Activated naive CD8-positive, alpha-beta T cell treated with anti-CD3 and anti-CD28 coated beads, Interleukin-2, amount 50 U/mL, for 24 hours (primary cell): Measurements from ENCODE around the gene SYNJ1.
A peak's percentile ranks its signal among the peaks of the same experiment; 100 is the strongest.
"Not testable (repeated sequence)": the region's sequence is repeated elsewhere in the genome, so short reads cannot be mapped to it uniquely, and the experiment has no call there.

Experiments used
- ATAC-seq: fragments of 150-1000 bp; cut with Tn5 transposase; one replicate; pipeline ENCODE4 v1.10.0; 2021
- DNase-seq: peaks from one replicate; pipeline ENCODE4 v3.0.0; 2021
- H3K27ac Mint-ChIP-seq: one replicate; pipeline ENCODE4 v1.8.0; 2021; ENCODE audit warnings: mild to moderate bottlenecking, mixed read lengths
- H3K27me3 Mint-ChIP-seq: one replicate; pipeline ENCODE4 v1.8.0; 2021; ENCODE audit warnings: mixed read lengths
- H3K36me3 Mint-ChIP-seq: one replicate; pipeline ENCODE4 v1.8.0; 2021; ENCODE audit warnings: low read depth, mixed read lengths
- H3K4me1 Mint-ChIP-seq: one replicate; pipeline ENCODE4 v1.8.0; 2021; ENCODE audit warnings: mixed read lengths
- H3K4me3 Mint-ChIP-seq: one replicate; pipeline ENCODE4 v1.8.0; 2021; ENCODE audit warnings: mild to moderate bottlenecking, moderate library complexity, mixed read lengths
- H3K9me3 Mint-ChIP-seq: one replicate; pipeline ENCODE4 v1.8.0; 2021; ENCODE audit warnings: mixed read lengths

SYNJ1 gene

DNA sequence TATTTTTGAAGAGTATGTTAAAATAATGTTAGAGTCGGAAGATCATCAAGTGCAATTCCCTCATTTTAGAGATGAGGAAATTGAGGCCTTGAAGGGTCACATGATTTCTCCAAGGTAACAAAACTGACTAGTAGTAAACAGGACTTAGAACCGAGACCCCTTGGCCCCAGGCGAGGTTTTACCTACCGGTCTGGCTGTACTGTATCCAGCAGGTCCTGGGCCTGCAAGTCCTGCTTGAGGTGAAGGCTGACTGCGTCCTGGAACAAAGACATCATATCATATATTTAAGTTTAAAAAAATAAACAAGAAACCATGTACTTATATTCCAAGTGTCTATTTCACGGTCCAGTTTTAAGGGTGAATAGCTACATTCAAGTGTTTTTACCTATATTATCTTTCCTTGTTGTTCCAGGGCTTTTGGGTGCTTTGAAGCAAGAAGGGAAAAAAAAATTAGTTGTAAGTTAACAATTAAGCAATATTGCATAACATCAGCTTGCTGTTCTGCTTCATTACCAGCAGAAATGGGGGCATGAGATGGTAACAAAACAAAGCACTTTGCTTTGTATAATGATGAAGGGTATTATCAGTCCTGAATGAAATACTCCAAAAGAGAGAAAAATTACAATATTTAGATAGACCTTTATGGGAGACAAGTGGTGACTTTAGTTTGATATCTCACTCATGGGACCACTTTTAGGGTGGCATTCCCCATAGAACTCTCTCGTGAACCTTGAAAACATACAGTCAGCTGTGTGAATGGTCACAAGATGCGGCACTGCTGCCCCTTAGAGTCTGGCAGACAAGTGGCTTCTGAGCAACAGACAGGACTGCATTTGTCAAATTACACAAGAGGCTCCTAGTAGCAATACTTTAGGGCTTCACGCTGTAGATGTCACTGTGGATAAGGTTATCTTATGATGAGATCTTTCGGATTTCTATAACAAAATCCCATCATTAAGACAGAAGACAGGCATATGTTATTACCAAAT is 85.8 kb downstream of the SYNJ1 start:
- no peaks in the 10 kb centered on the region for H3K4me1 Mint-ChIP-seq
- no peak for ATAC-seq
- H3K36me3 Mint-ChIP-seq = peaks cover 9% of the 10 kb centered on the region
- H3K27ac Mint-ChIP-seq = no peak overlapping the region
- no peaks in the 10 kb centered on the region for H3K9me3 Mint-ChIP-seq
- no peak overlapping the region for H3K4me3 Mint-ChIP-seq
- no peak for DNase-seq
- H3K27me3 Mint-ChIP-seq = no peaks in the 10 kb centered on the region

DNA sequence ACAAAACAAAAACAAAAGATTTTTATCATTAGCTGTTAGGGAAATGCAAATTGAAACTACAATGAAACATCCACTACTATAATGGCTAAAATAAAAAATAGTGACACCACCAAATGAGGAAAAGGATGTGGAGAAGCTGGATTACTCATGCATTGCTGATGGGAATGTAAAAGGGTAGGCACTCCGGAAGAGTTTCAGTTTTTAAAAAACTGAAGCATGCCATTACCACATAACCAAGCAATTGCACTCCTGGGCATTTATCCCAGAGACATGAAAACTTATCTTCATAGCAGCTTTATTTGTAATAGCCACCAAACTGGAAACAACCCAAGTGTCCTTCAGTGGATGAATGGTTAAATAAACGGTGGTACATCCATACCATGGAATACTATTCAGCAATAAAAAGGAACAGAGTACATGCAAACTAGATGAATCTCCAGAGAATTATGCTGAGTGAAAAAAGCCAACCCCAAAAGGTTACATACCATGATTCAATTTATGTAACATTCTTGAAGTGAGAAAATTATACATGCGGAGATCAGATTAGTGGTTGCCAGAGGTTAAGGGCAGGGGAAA is 101.1 kb downstream of the SYNJ1 start:
- ATAC-seq (no peak), DNase-seq (no peak)
- no peak overlapping the region for H3K27ac Mint-ChIP-seq
- peaks cover under 1% of the 10 kb centered on the region for H3K27me3 Mint-ChIP-seq
- no peaks in the 10 kb centered on the region for H3K9me3 Mint-ChIP-seq
- no peak overlapping the region for H3K4me3 Mint-ChIP-seq
- peaks cover 11% of the 10 kb centered on the region for H3K36me3 Mint-ChIP-seq
- peaks cover 3% of the 10 kb centered on the region for H3K4me1 Mint-ChIP-seq

- not testable (repeated sequence) for H3K36me3 Mint-ChIP-seq, H3K4me3 Mint-ChIP-seq, H3K9me3 Mint-ChIP-seq, DNase-seq, ATAC-seq, H3K4me1 Mint-ChIP-seq, H3K27ac Mint-ChIP-seq
- peaks cover 24% of the 10 kb centered on the region for H3K27me3 Mint-ChIP-seq
Observed at GRCh38 chr21:32618218-32618617, 109.6 kb downstream of the SYNJ1 start.

DNA sequence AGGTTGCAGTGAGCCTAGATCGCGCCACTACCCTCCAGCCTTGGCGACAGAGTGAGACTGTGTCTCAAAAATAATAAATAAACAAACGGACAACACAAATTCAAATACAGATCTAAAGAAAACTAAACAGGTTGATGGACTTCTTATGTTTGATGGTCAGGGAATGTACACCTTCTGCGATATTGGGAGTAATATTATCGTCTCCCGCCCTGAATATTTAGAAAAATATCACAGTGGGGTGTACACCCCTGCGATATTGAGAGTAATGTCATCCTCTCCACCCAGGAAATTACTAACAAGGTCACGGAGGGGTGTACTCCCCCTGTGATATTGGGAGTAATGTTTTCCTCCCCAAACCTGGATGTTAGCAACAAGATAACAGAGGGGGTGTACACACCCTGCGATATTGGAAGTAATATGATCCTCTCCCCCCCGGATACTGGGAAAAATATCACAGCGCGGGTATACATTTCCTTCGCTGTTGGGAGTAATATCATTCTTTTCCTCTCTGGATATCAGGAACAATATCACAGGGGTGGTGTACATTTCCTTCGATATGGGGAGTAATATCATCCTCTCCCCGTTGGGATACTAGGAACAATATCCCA is 114.3 kb downstream of the SYNJ1 start:
- Mint-ChIP-seq H3K36me3 (peaks cover 10% of the 10 kb centered on the region), H3K27me3 (peaks cover 3% of the 10 kb centered on the region), H3K4me3 (peak overlapping the region; percentile 92), H3K27ac (no peak overlapping the region), H3K4me1 (peaks cover 21% of the 10 kb centered on the region), H3K9me3 (no peaks in the 10 kb centered on the region)
- DNase-seq (no peak), ATAC-seq (no peak)

DNA sequence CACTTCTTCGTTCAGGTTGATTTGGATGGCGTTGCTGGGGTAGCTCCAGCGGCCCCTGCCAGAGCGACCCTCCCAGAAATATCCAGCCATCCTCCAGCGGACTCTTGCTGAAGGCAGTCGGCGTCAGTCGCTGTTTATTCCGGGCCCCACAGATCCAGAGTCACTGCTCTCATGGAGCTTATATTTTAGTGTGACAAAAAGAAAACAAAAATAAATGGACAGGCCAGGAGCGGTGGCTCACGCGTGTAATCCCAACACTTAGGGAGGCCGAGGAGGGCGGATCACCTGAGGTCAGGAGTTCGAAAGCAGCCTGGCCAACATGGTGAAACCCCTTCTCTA is 114.8 kb downstream of the SYNJ1 start:
- DNase-seq (no peak), ATAC-seq (peak; percentile 2)
- H3K27me3 Mint-ChIP-seq = peaks cover 3% of the 10 kb centered on the region
- peak overlapping the region; percentile 92 for H3K4me3 Mint-ChIP-seq
- H3K36me3 Mint-ChIP-seq = peaks cover 11% of the 10 kb centered on the region
- peak overlapping the region; percentile 91 for H3K27ac Mint-ChIP-seq
- H3K4me1 Mint-ChIP-seq = peaks cover 21% of the 10 kb centered on the region
- H3K9me3 Mint-ChIP-seq = no peaks in the 10 kb centered on the region

DNA sequence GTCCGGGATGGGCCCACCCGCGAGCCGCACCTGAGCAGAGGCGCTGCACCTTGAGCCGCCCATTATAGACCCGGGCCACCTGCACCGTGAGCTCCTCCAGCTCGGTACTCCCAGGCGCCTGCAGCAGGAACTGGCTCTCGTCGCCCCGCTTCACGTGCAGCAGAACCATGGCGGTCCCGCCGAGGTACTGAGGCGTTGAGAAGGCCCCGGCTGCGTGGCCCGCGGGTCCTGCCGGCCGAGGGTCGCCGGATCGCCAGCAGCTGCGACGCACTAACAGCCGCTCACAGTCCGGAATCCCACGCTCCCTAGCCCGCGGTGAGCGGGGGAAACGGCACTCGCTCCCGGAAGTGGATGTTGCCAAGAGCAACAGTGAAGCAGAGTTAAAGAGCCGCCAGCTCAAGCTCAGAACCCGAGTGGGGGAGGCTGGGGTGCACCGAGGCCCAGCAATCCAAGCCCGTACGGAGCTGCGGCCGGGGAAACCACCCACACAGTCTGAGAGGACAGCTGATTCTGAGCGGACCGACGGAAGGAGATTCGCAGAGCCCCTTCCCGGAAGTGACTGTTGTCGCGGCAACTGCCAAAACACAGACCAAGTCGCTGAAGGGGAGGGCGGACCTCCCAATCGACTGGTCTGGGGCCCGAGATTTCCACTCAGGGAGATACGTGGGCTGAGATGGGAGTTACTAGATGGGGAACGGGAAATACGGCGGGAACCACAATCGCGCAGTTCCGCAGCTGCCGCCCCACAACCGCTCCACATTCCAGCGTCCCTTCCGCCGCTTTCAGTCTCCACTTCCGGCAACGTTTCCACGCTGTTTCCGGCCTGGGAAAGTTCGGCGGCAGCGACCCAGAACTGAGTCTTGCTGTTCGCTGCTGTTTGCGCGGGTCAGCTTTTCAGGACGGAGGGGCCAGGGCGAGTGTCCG is 115.5 kb downstream of the SYNJ1 start, which contains the start of gene CFAP298:
CFAP298 (minus strand) TSS at position 303 of the 924 bp plus-strand sequence; CDS start at position 169, 134 bp downstream.
- peaks cover 21% of the 10 kb centered on the region for H3K4me1 Mint-ChIP-seq

GRCh38 chr21:32611471-32611997 is 116.3 kb downstream of the SYNJ1 start:
- peak; percentile 57 for DNase-seq
- H3K36me3 Mint-ChIP-seq = peaks cover 21% of the 10 kb centered on the region
- peaks cover 2% of the 10 kb centered on the region for H3K27me3 Mint-ChIP-seq
- H3K9me3 Mint-ChIP-seq = no peaks in the 10 kb centered on the region
- peak overlapping the region; percentile 92 for H3K4me3 Mint-ChIP-seq
- peaks cover 21% of the 10 kb centered on the region for H3K4me1 Mint-ChIP-seq
- no peak for ATAC-seq
- H3K27ac Mint-ChIP-seq = peak overlapping the region; percentile 91

More for the DNA sequence above, 115.5 kb downstream of the SYNJ1 start, which contains the start of gene CFAP298:
- Mint-ChIP-seq H3K27ac (peak within 1 kb of the TSS; percentile 91), H3K36me3 (peaks cover 16% of the 10 kb centered on the region), H3K4me3 (peak within 1 kb of the TSS; percentile 92), H3K9me3 (no peaks in the 10 kb centered on the region), H3K27me3 (peaks cover 3% of the 10 kb centered on the region)
- ATAC-seq (peak; percentile 97), DNase-seq (peak; percentile 85)

- DNase-seq, ATAC-seq, H3K9me3 Mint-ChIP-seq, H3K27me3 Mint-ChIP-seq, H3K27ac Mint-ChIP-seq: not testable (repeated sequence)
- Mint-ChIP-seq H3K4me1 (peaks cover 21% of the 10 kb centered on the region), H3K4me3 (peak overlapping the region; percentile 92), H3K36me3 (peaks cover 26% of the 10 kb centered on the region)
Observed at GRCh38 chr21:32610940-32611339, 116.9 kb downstream of the SYNJ1 start.

DNA sequence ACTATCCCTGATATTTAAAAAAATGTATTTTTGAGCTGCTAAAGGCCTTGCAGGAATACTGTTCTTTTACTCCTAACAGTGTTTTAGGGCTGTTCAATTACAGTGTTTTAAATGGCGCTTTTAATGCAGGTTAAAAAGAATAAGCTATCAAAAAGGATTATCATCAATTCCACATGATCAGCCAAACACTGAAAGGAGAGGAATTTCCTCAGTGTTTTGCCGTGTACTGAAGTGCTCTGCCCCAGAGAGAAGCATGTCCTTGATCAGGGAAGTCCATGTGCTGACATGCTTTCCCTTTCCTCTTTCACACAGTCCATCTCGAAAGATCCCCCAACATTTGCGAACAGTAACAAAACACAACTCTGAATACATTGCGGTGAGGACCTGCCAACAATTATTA is 119.0 kb downstream of the SYNJ1 start:
- Mint-ChIP-seq H3K9me3 (no peaks in the 10 kb centered on the region), H3K36me3 (peaks cover 41% of the 10 kb centered on the region), H3K4me3 (no peak overlapping the region), H3K27me3 (no peaks in the 10 kb centered on the region), H3K27ac (no peak overlapping the region), H3K4me1 (peaks cover 21% of the 10 kb centered on the region)
- ATAC-seq = no peak
- DNase-seq = no peak

DNA sequence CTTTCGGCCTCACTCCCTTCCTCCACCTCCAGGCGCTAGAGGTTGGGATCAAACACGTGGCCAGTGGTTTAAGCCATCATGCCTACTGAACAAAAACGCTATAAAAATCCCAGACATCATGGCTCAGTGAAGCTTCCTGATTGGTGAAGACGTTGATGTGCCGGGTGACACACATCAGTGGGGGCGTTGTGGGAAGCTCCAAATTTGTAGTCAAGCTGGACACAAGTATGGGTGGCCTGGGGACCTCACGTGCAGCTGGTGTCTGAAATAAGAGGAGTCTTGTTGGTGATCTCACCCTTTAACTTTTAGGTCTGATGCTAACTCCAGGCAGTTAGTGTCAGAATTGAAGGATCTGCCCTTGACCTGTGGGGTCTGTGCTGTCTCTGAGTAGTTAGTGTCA is 122.3 kb downstream of the SYNJ1 start:
- H3K27me3 Mint-ChIP-seq = no peaks in the 10 kb centered on the region
- H3K36me3 Mint-ChIP-seq = peaks cover 53% of the 10 kb centered on the region
- H3K4me1 Mint-ChIP-seq = peaks cover 7% of the 10 kb centered on the region
- no peak overlapping the region for H3K27ac Mint-ChIP-seq
- no peaks in the 10 kb centered on the region for H3K9me3 Mint-ChIP-seq
- H3K4me3 Mint-ChIP-seq = no peak overlapping the region
- DNase-seq = no peak
- no peak for ATAC-seq

DNA sequence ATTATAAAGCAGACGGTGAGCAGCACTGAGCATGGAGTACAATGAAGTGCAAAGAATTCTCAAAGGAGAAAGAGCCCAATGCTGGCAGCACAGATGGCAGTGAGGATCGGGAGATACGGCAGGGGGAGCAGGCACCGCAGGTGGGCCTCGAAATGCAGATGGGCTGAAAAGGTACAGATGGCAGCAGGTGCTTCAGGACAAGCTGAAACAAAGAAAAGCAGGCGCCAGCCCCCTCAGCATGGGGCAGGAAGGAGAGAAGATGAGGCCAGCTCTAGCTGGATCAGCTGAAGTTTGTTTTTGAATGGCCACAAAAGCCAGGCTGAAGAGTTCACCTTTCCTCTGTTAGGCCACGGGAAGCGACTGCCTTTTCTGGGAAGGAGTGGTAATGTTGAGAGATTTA is 123.3 kb downstream of the SYNJ1 start:
- no peak overlapping the region for H3K27ac Mint-ChIP-seq
- no peaks in the 10 kb centered on the region for H3K27me3 Mint-ChIP-seq

DNA sequence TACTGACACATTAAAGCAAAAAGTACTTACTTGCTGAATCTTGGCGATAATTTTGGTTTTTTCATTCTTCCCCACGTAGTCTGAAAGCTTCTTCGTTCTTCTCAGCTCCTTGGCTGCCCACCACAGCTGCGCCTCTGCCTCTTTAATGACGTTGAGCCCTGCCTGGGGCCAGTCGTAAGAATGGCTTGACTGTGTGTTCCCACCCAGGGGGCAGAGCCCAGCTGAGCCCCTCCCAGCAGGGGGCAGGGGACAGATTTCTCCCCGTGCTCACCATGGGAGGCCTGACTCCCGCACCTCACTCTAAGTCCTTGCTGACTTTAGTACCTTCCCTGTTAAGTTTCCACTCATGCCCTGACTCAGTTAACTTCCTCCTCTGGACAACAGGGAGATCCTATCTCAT is 124.7 kb downstream of the SYNJ1 start:
- Mint-ChIP-seq H3K27ac (no peak overlapping the region), H3K4me3 (no peak overlapping the region), H3K4me1 (no peaks in the 10 kb centered on the region), H3K27me3 (no peaks in the 10 kb centered on the region), H3K9me3 (no peaks in the 10 kb centered on the region), H3K36me3 (peaks cover 51% of the 10 kb centered on the region)
- DNase-seq (no peak), ATAC-seq (no peak)

More for the DNA sequence above, 123.3 kb downstream of the SYNJ1 start:
- H3K4me1 Mint-ChIP-seq = no peaks in the 10 kb centered on the region
- peaks cover 54% of the 10 kb centered on the region for H3K36me3 Mint-ChIP-seq
- no peak overlapping the region for H3K4me3 Mint-ChIP-seq
- ATAC-seq = no peak
- no peaks in the 10 kb centered on the region for H3K9me3 Mint-ChIP-seq
- no peak for DNase-seq

- Mint-ChIP-seq H3K36me3 (peaks cover 46% of the 10 kb centered on the region), H3K4me1 (no peaks in the 10 kb centered on the region), H3K27me3 (no peaks in the 10 kb centered on the region), H3K4me3 (no peak overlapping the region), H3K9me3 (no peaks in the 10 kb centered on the region), H3K27ac (no peak overlapping the region)
- DNase-seq (no peak), ATAC-seq (no peak)
Observed at GRCh38 chr21:32602099-32602498, 125.7 kb downstream of the SYNJ1 start.

GRCh38 chr21:32599526-32599925 is 128.3 kb downstream of the SYNJ1 start:
- no peak for ATAC-seq
- peaks cover 26% of the 10 kb centered on the region for H3K36me3 Mint-ChIP-seq
- no peak overlapping the region for H3K27ac Mint-ChIP-seq

More at GRCh38 chr21:32599526-32599925, 128.3 kb downstream of the SYNJ1 start:
- Mint-ChIP-seq H3K4me3 (no peak overlapping the region), H3K9me3 (no peaks in the 10 kb centered on the region), H3K4me1 (peaks cover 5% of the 10 kb centered on the region), H3K27me3 (no peaks in the 10 kb centered on the region)
- no peak for DNase-seq
